Measurements from ENCODE around the gene TMEM178B. TPM values are rescaled to one million over a fixed set of nuclear protein-coding genes. Genes with fewer than 3 reads are reported as not detected.
"Not testable (repeated sequence)": the region's sequence is repeated elsewhere in the genome, so short reads cannot be mapped to it uniquely, and the experiment has no call there.

The TMEM178B gene
- total RNA-seq, 1 experiment from 2014 or later, result 4.3 TPM

DNA sequence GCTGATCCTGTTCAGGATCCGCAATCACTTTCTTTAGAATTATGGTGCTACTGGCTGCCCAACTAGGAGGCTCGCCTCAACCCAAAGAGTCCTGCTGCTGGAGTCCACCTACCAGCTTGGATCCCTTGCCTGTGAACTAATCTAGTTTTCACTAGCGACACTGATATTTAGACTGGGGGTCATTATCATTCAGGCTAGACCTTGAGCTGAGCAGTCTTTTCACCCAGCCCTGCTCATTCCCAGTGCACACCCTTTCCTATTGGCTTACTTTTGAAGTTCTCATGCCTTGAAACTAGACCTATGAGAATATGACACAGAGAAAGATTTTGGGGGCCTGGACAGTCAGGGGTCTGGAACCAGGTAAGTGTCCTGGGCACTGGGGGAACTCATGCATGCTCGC lies 107.9 kb downstream of the TMEM178B start:
- no peak for DNase-seq (ENCODE audit: low read depth)

GRCh38 chr7:141184532-141185190 lies 110.8 kb downstream of the TMEM178B start:
- DNase-seq (ENCODE audit: low read depth), result no peak

GRCh38 chr7:141185369-141185967 lies 111.6 kb downstream of the TMEM178B start:
- DNase-seq (ENCODE audit: low read depth), result no peak

GRCh38 chr7:141189231-141189630 lies 115.4 kb downstream of the TMEM178B start:
- no peak for DNase-seq (ENCODE audit: low read depth)

DNA sequence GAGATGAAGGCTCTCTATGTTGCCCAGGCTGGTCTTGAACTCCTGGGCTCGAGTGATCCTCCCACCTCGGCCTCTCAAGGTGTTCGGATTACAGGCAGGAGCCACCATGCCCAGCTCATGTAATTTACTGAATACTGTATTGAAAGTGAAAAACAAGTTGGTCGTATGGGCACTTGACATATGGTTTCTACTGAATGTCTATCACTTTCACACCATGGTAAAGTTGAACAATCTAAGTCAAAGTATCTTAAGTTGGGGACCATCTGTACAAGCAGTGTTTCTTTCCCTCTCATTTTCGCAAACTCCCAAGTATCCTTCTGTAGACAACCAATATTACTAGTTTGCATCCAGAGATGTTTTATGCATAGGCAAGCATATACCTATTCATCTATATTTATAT lies 116.6 kb downstream of the TMEM178B start:
- DNase-seq (ENCODE audit: low read depth), result no peak

DNA sequence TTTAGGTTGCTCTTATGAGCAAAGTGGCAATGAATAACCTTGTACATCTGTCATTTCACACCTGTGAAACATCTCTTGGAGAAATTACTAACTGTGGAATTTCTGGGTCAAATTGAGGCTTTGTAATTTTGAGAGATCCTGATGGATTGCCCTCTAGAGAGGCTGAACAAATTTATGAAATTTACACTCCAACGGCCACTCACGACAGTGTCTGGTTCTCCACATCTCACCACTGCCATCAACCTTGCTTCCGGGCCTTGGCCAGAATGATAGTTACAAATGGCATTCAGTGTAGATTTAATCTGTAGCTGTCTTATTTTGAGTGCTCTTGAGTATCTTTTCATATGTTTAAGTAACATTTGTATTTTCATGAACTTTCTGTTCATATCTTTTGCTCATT lies 117.4 kb downstream of the TMEM178B start:
- DNase-seq (ENCODE audit: low read depth), result no peak

DNA sequence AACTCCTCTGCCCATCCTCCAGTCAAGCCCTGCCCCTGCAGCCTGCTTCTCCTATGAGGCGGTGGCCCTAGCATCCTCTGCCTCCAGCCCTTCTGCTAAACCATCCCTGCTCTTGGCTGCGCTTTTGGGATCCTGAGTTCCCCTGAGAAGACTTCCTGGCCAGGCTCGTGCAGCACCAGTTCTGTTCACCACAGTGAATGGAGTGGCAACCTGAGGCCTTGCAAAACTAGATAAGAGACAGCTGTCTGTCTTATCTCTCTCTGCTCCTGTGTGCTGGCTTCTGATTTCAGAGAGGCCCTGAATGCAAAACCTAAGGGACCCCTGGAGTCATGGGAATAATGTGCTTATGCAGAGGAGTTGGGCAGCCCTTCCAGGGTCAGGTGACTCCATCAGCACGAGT lies 119.2 kb downstream of the TMEM178B start:
- no peak for DNase-seq (ENCODE audit: low read depth)

GRCh38 chr7:141195722-141196121 lies 121.9 kb downstream of the TMEM178B start:
- DNase-seq (ENCODE audit: low read depth), result not testable (repeated sequence)

- DNase-seq (ENCODE audit: low read depth), result peak; percentile 61
Observed at GRCh38 chr7:141198194-141198958, 124.5 kb downstream of the TMEM178B start.

- no peak for DNase-seq (ENCODE audit: low read depth)
Observed at GRCh38 chr7:141200191-141201108, 126.6 kb downstream of the TMEM178B start.

GRCh38 chr7:141201145-141201885 lies 127.5 kb downstream of the TMEM178B start:
- DNase-seq (ENCODE audit: low read depth), result no peak

- no peak for DNase-seq (ENCODE audit: low read depth)
Observed at GRCh38 chr7:141202535-141202934, 128.7 kb downstream of the TMEM178B start.

- DNase-seq (ENCODE audit: low read depth), result no peak
Observed at GRCh38 chr7:141203177-141203576, 129.3 kb downstream of the TMEM178B start.

DNA sequence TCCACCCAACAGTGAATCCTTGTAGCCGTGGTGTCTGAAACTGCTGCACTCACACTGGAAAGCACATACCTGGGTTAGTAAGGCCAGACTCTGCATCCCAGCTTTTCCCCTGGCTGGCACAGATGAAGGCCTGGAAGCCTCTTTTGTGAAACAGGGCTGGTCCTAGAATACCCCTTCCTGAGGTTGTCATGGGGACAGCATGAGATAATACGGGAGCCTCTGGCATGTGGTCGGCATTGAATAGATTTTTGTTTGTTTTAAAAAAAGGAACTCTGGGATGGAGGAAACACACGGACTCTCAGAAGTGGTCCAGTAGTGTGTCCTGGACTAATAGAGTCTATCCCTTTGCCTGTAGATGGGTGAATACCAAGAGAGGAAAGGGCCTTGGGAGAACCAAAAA lies 129.7 kb downstream of the TMEM178B start:
- DNase-seq (ENCODE audit: low read depth), result no peak

- DNase-seq (ENCODE audit: low read depth), result no peak
Observed at GRCh38 chr7:141207661-141208060, 133.8 kb downstream of the TMEM178B start.

GRCh38 chr7:141208539-141208938 lies 134.7 kb downstream of the TMEM178B start:
- DNase-seq (ENCODE audit: low read depth), result no peak

GRCh38 chr7:141209454-141209853 lies 135.6 kb downstream of the TMEM178B start:
- DNase-seq (ENCODE audit: low read depth), result peak; percentile 18

DNA sequence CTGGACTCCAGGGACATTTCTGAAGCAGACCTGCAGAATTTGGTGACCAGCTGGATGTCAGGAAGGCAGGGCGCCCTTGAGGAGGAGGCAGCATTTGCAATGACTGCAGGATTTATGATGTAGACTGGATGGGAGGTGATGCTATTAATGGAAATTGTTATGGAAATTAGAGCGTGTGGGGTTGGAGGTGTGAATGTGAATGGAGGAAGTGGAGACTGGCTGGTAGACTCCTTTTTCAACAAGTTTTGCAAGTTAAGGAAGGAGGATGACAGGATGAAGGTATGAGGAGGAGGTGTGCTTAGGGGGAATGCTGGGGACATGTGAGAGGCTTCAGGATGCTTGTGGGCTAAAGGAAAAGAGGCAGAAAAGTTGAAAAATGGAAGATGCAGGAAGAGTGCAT lies 137.0 kb downstream of the TMEM178B start:
- DNase-seq (ENCODE audit: low read depth), result no peak

- no peak for DNase-seq (ENCODE audit: low read depth)
Observed at GRCh38 chr7:141213226-141213625, 139.4 kb downstream of the TMEM178B start.

DNA sequence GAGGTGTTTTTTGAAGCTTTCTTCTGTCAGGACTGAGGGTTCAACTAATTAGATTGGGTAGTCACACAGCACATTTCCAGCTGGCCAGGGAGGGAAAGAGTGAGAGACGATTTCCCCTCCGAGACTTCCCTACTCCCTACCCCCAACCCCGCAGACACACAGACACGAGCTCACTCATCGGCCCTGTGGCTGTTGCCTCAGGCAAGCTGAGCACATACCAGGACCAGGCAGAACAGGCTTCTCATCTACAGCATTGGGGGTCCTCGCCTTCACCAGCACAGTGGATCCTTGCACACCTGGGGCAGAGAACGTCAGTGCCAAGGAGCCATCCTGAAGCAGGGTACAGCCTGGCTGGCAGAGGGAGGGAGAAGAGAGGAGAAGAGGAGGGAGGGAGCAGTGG lies 144.1 kb downstream of the TMEM178B start:
- DNase-seq (ENCODE audit: low read depth), result no peak

DNA sequence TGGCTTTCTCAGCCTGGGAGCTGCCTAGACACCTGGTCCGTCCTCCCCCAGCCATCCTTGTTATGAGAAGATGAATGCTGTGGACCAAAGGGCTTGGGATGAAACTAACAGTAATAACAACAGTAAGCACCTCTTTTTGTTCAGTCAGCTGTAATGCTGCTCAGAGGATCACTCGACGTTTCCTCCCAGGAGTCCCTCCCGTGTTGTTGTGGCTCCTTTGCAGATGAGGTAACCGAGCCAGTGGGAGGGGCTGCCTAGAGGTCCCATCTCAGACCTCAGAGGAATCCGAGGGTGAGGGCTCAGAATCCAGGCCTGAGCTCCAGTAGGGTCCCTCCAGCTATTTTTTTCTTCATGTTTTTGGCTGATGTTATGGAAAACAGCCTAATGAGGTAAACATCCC lies 145.1 kb downstream of the TMEM178B start:
- no peak for DNase-seq (ENCODE audit: low read depth)

Measured in RPMI7951 (cell line).